NCI-H524 (cell line): Measurements from ENCODE around the gene HIF3A.
"Not testable (repeated sequence)": the region's sequence is repeated elsewhere in the genome, so short reads cannot be mapped to it uniquely, and the experiment has no call there.

Experiments
- DNase-seq, 2 experiments: peaks; one replicate each; lab custom pipeline; 2025; lab: John Stamatoyannopoulos, UW

The HIF3A gene

GRCh38 chr19:46296722-46297461 lies at the start of gene HIF3A:
Gene HIF3A, plus strand, starts transcription at chr19:46297042. Its CDS starts 35 bp downstream, at chr19:46297077.
- peak in 1 of 2 experiments; percentile 44 for DNase-seq

- no peak for DNase-seq
Measured at GRCh38 chr19:46250076-46250735, 46.6 kb upstream of the HIF3A start.

- DNase-seq: no peak
Measured at GRCh38 chr19:46251416-46251815, 45.4 kb upstream of the HIF3A start.

GRCh38 chr19:46254776-46255175 lies 42.1 kb upstream of the HIF3A start:
- DNase-seq: no peak

GRCh38 chr19:46256855-46257254 lies 40.0 kb upstream of the HIF3A start:
- no peak for DNase-seq

- DNase-seq: not testable (repeated sequence)
Measured at GRCh38 chr19:46261501-46261900, 35.3 kb upstream of the HIF3A start.

GRCh38 chr19:46262684-46263296 lies 34.1 kb upstream of the HIF3A start:
- DNase-seq: not testable (repeated sequence)

GRCh38 chr19:46264801-46265200 lies 32.0 kb upstream of the HIF3A start:
- not testable (repeated sequence) for DNase-seq

GRCh38 chr19:46265217-46265828 lies 31.5 kb upstream of the HIF3A start:
- DNase-seq: peak; percentile 24 to 68

- no peak for DNase-seq
Measured at GRCh38 chr19:46269101-46269500, 27.7 kb upstream of the HIF3A start.

- no peak for DNase-seq
Measured at GRCh38 chr19:46270521-46271256, 26.2 kb upstream of the HIF3A start.

GRCh38 chr19:46271481-46272197 lies 25.2 kb upstream of the HIF3A start:
- no peak for DNase-seq

- DNase-seq: not testable (repeated sequence)
Measured at GRCh38 chr19:46273931-46274330, 22.9 kb upstream of the HIF3A start.

GRCh38 chr19:46279177-46279576 lies 17.7 kb upstream of the HIF3A start:
- no peak for DNase-seq

GRCh38 chr19:46283771-46284170 lies 13.1 kb upstream of the HIF3A start:
- no peak for DNase-seq

GRCh38 chr19:46284635-46285034 lies 12.2 kb upstream of the HIF3A start:
- no peak for DNase-seq

GRCh38 chr19:46287585-46287984 lies 9.3 kb upstream of the HIF3A start:
- DNase-seq: no peak

- DNase-seq: peak; percentile 29 to 52
Measured at GRCh38 chr19:46288896-46289588, 7.8 kb upstream of the HIF3A start.

- DNase-seq: no peak
Measured at GRCh38 chr19:46289724-46290619, 6.9 kb upstream of the HIF3A start.

- DNase-seq: no peak
Measured at GRCh38 chr19:46291829-46292228, 5.0 kb upstream of the HIF3A start.
